Lower leg skin (tissue), 3 donors: ENCODE data around the gene PLEKHA4.

Experiments
- POLR2A ChIP-seq, 2 donors: fragments of 450-650 bp; IDR thresholded peaks; one replicate each; pipeline ENCODE4 v1.6.1; 2016 to 2017; ENCODE audit warnings: antibody characterized with exemption in 2 of 2, mild to moderate bottlenecking in 1 of 2, moderate library complexity in 1 of 2
- TF ChIP-seq, protein P1 (sequence below), 3 donors: fragments of 450-650 bp; IDR thresholded peaks; one replicate each; pipeline ENCODE4 v1.5.1; 2016; ENCODE audit warnings: antibody characterized with exemption in 3 of 3, mild to moderate bottlenecking in 3 of 3, moderate library complexity in 2 of 3

GRCh38 chr19:48822514-48822913, 45.9 kb downstream of the PLEKHA4 start:
- TF ChIP-seq, protein P1, sequence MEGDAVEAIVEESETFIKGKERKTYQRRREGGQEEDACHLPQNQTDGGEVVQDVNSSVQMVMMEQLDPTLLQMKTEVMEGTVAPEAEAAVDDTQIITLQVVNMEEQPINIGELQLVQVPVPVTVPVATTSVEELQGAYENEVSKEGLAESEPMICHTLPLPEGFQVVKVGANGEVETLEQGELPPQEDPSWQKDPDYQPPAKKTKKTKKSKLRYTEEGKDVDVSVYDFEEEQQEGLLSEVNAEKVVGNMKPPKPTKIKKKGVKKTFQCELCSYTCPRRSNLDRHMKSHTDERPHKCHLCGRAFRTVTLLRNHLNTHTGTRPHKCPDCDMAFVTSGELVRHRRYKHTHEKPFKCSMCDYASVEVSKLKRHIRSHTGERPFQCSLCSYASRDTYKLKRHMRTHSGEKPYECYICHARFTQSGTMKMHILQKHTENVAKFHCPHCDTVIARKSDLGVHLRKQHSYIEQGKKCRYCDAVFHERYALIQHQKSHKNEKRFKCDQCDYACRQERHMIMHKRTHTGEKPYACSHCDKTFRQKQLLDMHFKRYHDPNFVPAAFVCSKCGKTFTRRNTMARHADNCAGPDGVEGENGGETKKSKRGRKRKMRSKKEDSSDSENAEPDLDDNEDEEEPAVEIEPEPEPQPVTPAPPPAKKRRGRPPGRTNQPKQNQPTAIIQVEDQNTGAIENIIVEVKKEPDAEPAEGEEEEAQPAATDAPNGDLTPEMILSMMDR (IDR thresholded peaks at IDR 0.05) = no peak
- no peak for TF ChIP-seq POLR2A (IDR thresholded peaks at IDR 0.05)
